A549 treated with AZD9567 at 1 μM for 4 hours (cell line): Measurements from ENCODE around the gene PFKFB1. TPM values are rescaled to one million over a fixed set of nuclear protein-coding genes. Genes with fewer than 3 reads are reported as not detected.

Experiments
- total RNA-seq: library from RNA; stranded (reverse); fragments of 200-300 nt; extraction: Qiagen RNA extraction; gene quantifications from 5 replicates; pipeline ENCODE4 v1.2.3, GENCODE V29; 2022; ENCODE audit not compliant: insufficient read depth

The PFKFB1 gene
- total RNA-seq, result 0.06 to 0.21 TPM (median 0.11 TPM) in 4 of 5 replicates, not detected in the other

DNA sequence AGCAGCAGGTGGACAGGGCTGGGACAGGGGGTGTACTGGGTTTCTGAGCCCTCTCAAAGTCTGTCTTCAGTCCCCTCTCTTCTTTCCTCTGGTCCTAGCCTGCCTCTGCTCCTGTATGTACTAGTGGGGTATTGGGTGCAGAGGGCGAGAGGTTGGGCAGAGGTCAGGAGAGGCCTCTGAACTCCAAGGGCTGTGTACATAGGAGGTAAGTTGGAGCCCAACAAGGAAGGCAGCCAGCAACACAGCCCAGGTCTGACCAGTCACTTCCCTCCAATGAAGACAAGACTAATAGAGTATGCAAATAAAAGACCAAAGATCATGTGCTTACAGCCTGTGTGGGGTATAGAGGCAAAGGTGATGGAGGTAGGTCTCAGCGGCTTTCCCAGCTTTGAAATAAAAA is at the start of gene PFKFB1:
Gene PFKFB1, minus strand, starts transcription at position 90 of the 400 bp plus-strand sequence. CDS start 181 bp downstream, outside the sequence.

DNA sequence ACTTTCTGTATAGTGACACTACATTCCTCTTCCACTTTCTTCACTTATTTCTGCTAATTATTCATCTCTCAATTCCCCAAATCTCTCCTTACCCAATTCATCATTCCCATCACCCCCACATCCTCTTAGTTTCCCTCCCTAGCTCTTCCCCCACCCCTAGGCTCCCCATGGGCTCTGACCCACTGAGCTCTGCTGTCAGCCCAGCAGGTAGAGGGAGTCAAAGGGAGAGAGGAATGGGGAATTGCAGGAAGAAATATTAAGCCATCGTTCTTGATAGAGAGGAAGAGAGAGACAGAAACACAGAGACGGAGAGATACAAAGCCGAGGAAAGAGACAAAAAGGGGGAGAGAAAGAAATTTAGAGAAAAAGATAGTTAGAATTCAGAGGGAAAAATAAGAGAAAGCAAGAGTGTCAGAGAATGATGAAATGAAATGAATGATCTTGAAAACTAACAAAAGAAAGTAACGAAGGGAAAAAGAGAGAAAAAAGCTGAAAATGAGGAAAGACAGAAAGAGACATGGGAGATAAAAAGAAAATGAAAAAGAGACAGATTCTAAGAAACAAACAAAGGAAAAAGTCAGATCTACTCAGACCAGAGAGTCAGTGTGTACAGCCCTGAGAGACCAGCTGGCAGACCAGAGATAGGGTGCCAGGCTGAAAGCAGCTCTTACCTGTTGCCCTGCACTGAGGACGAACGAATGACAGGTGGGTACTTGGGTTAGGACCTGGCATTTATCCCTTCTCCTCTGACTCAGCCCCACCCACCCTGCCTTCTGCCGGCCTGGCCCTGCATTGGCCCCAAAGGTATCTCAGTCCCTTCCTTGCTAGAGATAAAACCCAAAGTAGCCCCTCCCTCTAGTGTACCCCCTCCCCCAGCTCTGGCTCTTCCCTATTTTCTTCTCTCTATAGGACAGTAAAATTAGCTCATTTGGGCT is 36.5 kb upstream of the PFKFB1 start, which contains the start of gene ALAS2:
Gene ALAS2, minus strand, starts transcription at position 707 of the 935 bp plus-strand sequence. CDS start 4,977 bp downstream, outside the sequence.

DNA sequence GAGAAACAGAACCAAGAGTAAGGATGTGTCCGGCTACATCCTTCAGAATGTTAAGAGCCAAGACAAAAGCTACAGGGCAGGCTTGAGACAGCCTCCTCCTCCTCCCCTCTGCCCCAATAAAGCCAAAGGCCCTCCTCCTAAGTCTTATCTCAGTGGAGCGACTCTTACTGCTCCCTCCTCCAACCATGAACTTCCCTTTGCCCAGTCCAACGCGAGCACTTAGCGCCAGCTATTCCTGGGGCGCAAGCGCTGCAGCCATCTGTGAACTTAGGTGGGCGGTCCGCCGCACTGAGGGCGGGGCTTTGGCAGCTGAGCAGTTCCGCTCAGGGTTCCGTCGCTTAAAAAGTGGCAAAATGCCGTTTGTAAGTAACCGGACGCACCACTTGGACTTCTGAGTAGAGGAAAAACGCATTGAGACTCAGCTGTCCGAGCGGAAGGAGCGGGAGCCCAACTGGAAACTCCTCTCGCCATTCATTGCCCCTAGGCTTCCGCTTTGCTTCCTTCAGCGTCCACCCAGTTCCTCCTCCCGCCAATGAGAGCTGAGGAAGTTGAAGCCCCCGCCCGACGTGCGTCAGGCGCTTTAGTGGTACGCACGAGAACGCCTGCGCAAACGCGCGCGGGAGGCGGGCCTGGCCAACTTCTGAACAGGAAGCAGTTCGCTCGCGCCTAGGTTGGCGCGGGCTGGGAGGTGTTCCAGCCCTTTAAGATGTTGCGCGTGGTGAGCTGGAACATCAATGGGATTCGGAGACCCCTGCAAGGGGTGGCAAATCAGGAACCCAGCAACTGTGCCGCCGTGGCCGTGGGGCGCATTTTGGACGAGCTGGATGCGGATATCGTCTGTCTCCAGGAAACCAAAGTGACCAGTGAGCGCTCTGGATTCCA is 6.0 kb upstream of the PFKFB1 start, which contains the start of gene APEX2:
Gene APEX2, plus strand, starts transcription at position 647 of the 882 bp plus-strand sequence. Its CDS starts 60 bp downstream, at position 707.

DNA sequence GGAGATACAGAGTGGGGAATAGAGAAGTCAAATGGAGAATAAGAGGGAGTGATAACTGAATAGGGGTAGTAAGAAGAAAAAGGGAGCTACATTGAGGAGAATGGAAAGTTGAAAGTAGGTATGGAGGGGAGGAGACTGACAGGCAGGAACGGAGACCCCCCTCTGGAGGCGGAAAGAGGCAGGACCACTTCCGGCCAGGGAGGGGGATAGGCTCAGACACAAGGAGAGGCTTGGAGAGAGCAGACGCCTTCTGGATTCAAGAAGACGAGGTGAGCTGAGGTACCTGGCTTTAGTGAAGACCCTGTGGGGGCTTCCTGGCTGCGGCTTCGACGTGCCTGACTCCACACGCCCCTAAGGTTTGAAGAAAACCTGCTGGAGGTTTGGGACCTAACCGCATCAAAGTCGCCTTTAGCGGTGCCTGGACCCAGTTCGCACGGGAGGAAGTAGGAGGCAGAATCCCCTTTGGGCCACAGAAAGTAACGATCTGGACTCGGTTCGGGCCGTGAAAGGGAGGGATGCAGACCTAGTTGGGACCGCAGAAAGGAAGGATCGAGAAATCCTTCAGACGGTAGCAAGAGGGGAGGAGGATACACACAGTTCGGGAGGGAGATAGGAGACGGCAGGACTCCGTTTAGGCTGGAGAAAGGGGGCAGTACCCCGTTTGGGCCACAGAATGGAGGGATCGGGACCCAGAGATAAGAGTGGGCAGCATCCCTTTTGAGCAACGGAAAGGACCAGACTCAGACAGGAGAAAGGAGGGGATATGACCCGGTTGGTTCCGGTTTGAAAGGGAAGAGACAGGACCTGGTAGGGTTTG is 73.2 kb downstream of the PFKFB1 start, which contains the start of gene TRO:
Gene TRO, plus strand, starts transcription at position 215 of the 817 bp plus-strand sequence. CDS start 1,423 bp downstream, outside the sequence.

Other genes starting within 250 kb of the PFKFB1 start
- not detected in 5 replicates for gene ITIH6, start 195.9 kb downstream of the PFKFB1 start, total RNA-seq
- gene MAGED2, start 186.4 kb downstream of the PFKFB1 start, total RNA-seq, result 72.2 to 99.2 TPM (median 81.7 TPM) in 5 replicates
- 0.45 to 0.78 TPM (median 0.70 TPM) in 4 of 5 replicates, not detected in the other for gene TRO, start 73.4 kb downstream of the PFKFB1 start, total RNA-seq
- gene APEX2, start 6.2 kb upstream of the PFKFB1 start, total RNA-seq, result 31.7 to 35.6 TPM (median 32.1 TPM) in 5 replicates
- gene ALAS2, start 36.8 kb upstream of the PFKFB1 start, total RNA-seq, result not detected in 5 replicates
- gene PAGE2B, start 80.8 kb upstream of the PFKFB1 start, total RNA-seq, result not detected in 5 replicates
- not detected in 5 replicates for gene PAGE2, start 94.8 kb upstream of the PFKFB1 start, total RNA-seq
- gene PAGE5, start 226.2 kb upstream of the PFKFB1 start, total RNA-seq, result not detected in 5 replicates